Activated T-helper 1 cell treated with anti-CD3 and anti-CD28 coated beads, Interleukin-12 subunit alpha, Interleukin-12 subunit beta, Interleukin-2, Interleukin-4 antibody, amounts not matched to agents 30 ng/mL and 10 ng/mL and 1 ng/mL, durations not matched to agents 14 hours and 24 hours and 36 hours (primary cell): ENCODE results near the gene CCN6. TPM values are rescaled to one million over a fixed set of nuclear protein-coding genes. Genes with fewer than 3 reads are reported as not detected.

Experiments
- DNase-seq: peaks from one replicate; pipeline ENCODE4 v3.0.0; 2021; ENCODE audit warnings: low spot score
- H3K27ac Mint-ChIP-seq: one replicate; pipeline ENCODE4 v1.8.0; 2021; ENCODE audit warnings: mild to moderate bottlenecking, mixed read lengths
- H3K27me3 Mint-ChIP-seq: one replicate; pipeline ENCODE4 v1.8.0; 2022; ENCODE audit warnings: mild to moderate bottlenecking, moderate library complexity, mixed read lengths; ENCODE audit not compliant: insufficient read depth
- H3K36me3 Mint-ChIP-seq: one replicate; pipeline ENCODE4 v1.8.0; 2021; ENCODE audit warnings: low read depth, mixed read lengths
- H3K4me1 Mint-ChIP-seq: one replicate; pipeline ENCODE4 v1.8.0; 2021; ENCODE audit warnings: low read depth, mixed read lengths
- H3K4me3 Mint-ChIP-seq: one replicate; pipeline ENCODE4 v1.8.0; 2021; ENCODE audit warnings: mild to moderate bottlenecking, moderate library complexity, mixed read lengths
- H3K9me3 Mint-ChIP-seq: one replicate; pipeline ENCODE4 v1.8.0; 2021; ENCODE audit warnings: mixed read lengths
- intact Hi-C: fragments of 100-400 bp; cut with micrococcal nuclease; formaldehyde crosslinking; loops from one replicate; pipeline ENCODE4 v1.15.1; 2024
- total RNA-seq: library from RNA; stranded (reverse); gene quantifications from 2 replicates; pipeline ENCODE4 v1.2.3, GENCODE V29; 2022

CCN6 gene
- total RNA-seq, 1 donor from 2014 or later = not detected

GRCh38 chr6:112017760-112018537, 36.0 kb upstream of the CCN6 start:
- Mint-ChIP-seq H3K9me3 (no peaks in the 10 kb centered on the region), H3K27ac (peak overlapping the region; percentile 25), H3K4me1 (peaks cover 53% of the 10 kb centered on the region), H3K36me3 (no peaks in the 10 kb centered on the region), H3K27me3 (no peaks in the 10 kb centered on the region), H3K4me3 (no peak overlapping the region)
- intact Hi-C loops = loop anchor here (1.0 to 10.0 kb wide), 3 partner anchors 25 to 536 kb away; partner anchors contain the start of gene REV3L
- DNase-seq = no peak

GRCh38 chr6:112018619-112019416, 35.1 kb upstream of the CCN6 start:
- H3K27ac Mint-ChIP-seq = no peak overlapping the region
- no peaks in the 10 kb centered on the region for H3K36me3 Mint-ChIP-seq
- peaks cover 50% of the 10 kb centered on the region for H3K4me1 Mint-ChIP-seq
- intact Hi-C loops = loop anchor here (5.0 to 10.0 kb wide), 2 partner anchors 266 to 537 kb away; partner anchors contain the start of gene REV3L
- no peaks in the 10 kb centered on the region for H3K27me3 Mint-ChIP-seq
- H3K4me3 Mint-ChIP-seq = no peak overlapping the region
- peaks cover 5% of the 10 kb centered on the region for H3K9me3 Mint-ChIP-seq
- no peak for DNase-seq

- H3K9me3 Mint-ChIP-seq = peaks cover 10% of the 10 kb centered on the region
- no peaks in the 10 kb centered on the region for H3K27me3 Mint-ChIP-seq
- intact Hi-C loops = loop anchor here (5.0 to 10.0 kb wide), 2 partner anchors 265 to 537 kb away; partner anchors contain the start of gene REV3L
- H3K4me1 Mint-ChIP-seq = peaks cover 43% of the 10 kb centered on the region
- no peak overlapping the region for H3K27ac Mint-ChIP-seq
- peaks cover 3% of the 10 kb centered on the region for H3K36me3 Mint-ChIP-seq
- H3K4me3 Mint-ChIP-seq = no peak overlapping the region
- no peak for DNase-seq
Observed at GRCh38 chr6:112019589-112019988, 34.3 kb upstream of the CCN6 start.

- Mint-ChIP-seq H3K4me3 (no peak overlapping the region), H3K9me3 (peaks cover 17% of the 10 kb centered on the region), H3K27me3 (no peaks in the 10 kb centered on the region), H3K4me1 (peaks cover 28% of the 10 kb centered on the region), H3K36me3 (peaks cover 6% of the 10 kb centered on the region), H3K27ac (no peak overlapping the region)
- intact Hi-C loops = no loop called here
- DNase-seq = no peak
Observed at GRCh38 chr6:112021691-112022310, 32.1 kb upstream of the CCN6 start.

GRCh38 chr6:112022749-112023148, 31.2 kb upstream of the CCN6 start:
- Mint-ChIP-seq H3K36me3 (peaks cover 8% of the 10 kb centered on the region), H3K9me3 (peaks cover 20% of the 10 kb centered on the region), H3K27me3 (no peaks in the 10 kb centered on the region), H3K4me3 (no peak overlapping the region), H3K27ac (no peak overlapping the region), H3K4me1 (peaks cover 28% of the 10 kb centered on the region)
- intact Hi-C loops = no loop called here
- no peak for DNase-seq

- H3K36me3 Mint-ChIP-seq = peaks cover 12% of the 10 kb centered on the region
- no peak overlapping the region for H3K27ac Mint-ChIP-seq
- DNase-seq = no peak
- intact Hi-C loops = no loop called here
- H3K27me3 Mint-ChIP-seq = no peaks in the 10 kb centered on the region
- peaks cover 21% of the 10 kb centered on the region for H3K9me3 Mint-ChIP-seq
- H3K4me1 Mint-ChIP-seq = peaks cover 36% of the 10 kb centered on the region
- H3K4me3 Mint-ChIP-seq = no peak overlapping the region
Observed at GRCh38 chr6:112024464-112024863, 29.4 kb upstream of the CCN6 start.

GRCh38 chr6:112026933-112027332, 27.0 kb upstream of the CCN6 start:
- no peaks in the 10 kb centered on the region for H3K27me3 Mint-ChIP-seq
- intact Hi-C loops = no loop called here
- H3K4me3 Mint-ChIP-seq = no peak overlapping the region
- no peak for DNase-seq
- peaks cover 55% of the 10 kb centered on the region for H3K4me1 Mint-ChIP-seq
- peaks cover 12% of the 10 kb centered on the region for H3K36me3 Mint-ChIP-seq
- peak overlapping the region; percentile 84 for H3K27ac Mint-ChIP-seq
- peaks cover 21% of the 10 kb centered on the region for H3K9me3 Mint-ChIP-seq

GRCh38 chr6:112027942-112028674, 25.8 kb upstream of the CCN6 start:
- Mint-ChIP-seq H3K4me3 (peak overlapping the region; percentile 65), H3K9me3 (peaks cover 21% of the 10 kb centered on the region), H3K27me3 (no peaks in the 10 kb centered on the region), H3K36me3 (peaks cover 12% of the 10 kb centered on the region), H3K4me1 (peaks cover 64% of the 10 kb centered on the region), H3K27ac (peak overlapping the region; percentile 84)
- DNase-seq = peak; percentile 62
- intact Hi-C loops = loop anchor here (1.0 to 2.0 kb wide), 5 partner anchors 8 to 269 kb away; no protein-coding TSS in a partner anchor

GRCh38 chr6:112029045-112029822, 24.7 kb upstream of the CCN6 start:
- H3K27ac Mint-ChIP-seq = peak overlapping the region; percentile 68
- no peak overlapping the region for H3K4me3 Mint-ChIP-seq
- H3K27me3 Mint-ChIP-seq = no peaks in the 10 kb centered on the region
- peak; percentile 51 for DNase-seq
- intact Hi-C loops = loop anchor here (2.0 kb wide), 2 partner anchors 36 to 270 kb away; no protein-coding TSS in a partner anchor
- H3K4me1 Mint-ChIP-seq = peaks cover 74% of the 10 kb centered on the region
- peaks cover 14% of the 10 kb centered on the region for H3K9me3 Mint-ChIP-seq
- peaks cover 9% of the 10 kb centered on the region for H3K36me3 Mint-ChIP-seq

GRCh38 chr6:112030206-112030960, 23.5 kb upstream of the CCN6 start:
- Mint-ChIP-seq H3K4me1 (peaks cover 83% of the 10 kb centered on the region), H3K27ac (no peak overlapping the region), H3K27me3 (no peaks in the 10 kb centered on the region), H3K4me3 (no peak overlapping the region), H3K9me3 (peaks cover 8% of the 10 kb centered on the region), H3K36me3 (peaks cover 10% of the 10 kb centered on the region)
- intact Hi-C loops = no loop called here
- no peak for DNase-seq

GRCh38 chr6:112030961-112031660, 22.8 kb upstream of the CCN6 start:
- Mint-ChIP-seq H3K27ac (peak overlapping the region; percentile 6), H3K4me1 (peaks cover 90% of the 10 kb centered on the region), H3K9me3 (peaks cover 8% of the 10 kb centered on the region), H3K4me3 (no peak overlapping the region), H3K36me3 (peaks cover 12% of the 10 kb centered on the region), H3K27me3 (no peaks in the 10 kb centered on the region)
- DNase-seq = no peak
- intact Hi-C loops = no loop called here
